Activated naive CD4-positive, alpha-beta T cell (primary cell): ENCODE results near the gene MPPED1.

ENCODE experiments used
- DNase-seq, 4 experiments: peaks; one replicate each; lab custom pipeline; 2025; lab: John Stamatoyannopoulos, UW

Gene MPPED1

GRCh38 chr22:43448048-43448447 is 36.2 kb downstream of the MPPED1 start:
- no peak for DNase-seq

- no peak for DNase-seq
These were observed 37.5 kb downstream of the MPPED1 start for GRCh38 chr22:43449205-43449830.

GRCh38 chr22:43449831-43450225 is 38.0 kb downstream of the MPPED1 start:
- no peak for DNase-seq

GRCh38 chr22:43451371-43452050 is 39.7 kb downstream of the MPPED1 start:
- DNase-seq, result no peak

GRCh38 chr22:43455846-43456245 is 44.0 kb downstream of the MPPED1 start:
- no peak for DNase-seq

GRCh38 chr22:43457002-43457401 is 45.2 kb downstream of the MPPED1 start:
- no peak for DNase-seq

GRCh38 chr22:43462701-43463100 is 50.9 kb downstream of the MPPED1 start:
- no peak for DNase-seq

- DNase-seq, result no peak
These were observed 53.0 kb downstream of the MPPED1 start for GRCh38 chr22:43464809-43465208.

GRCh38 chr22:43465291-43466015 is 53.6 kb downstream of the MPPED1 start:
- no peak for DNase-seq

- no peak for DNase-seq
These were observed 54.9 kb downstream of the MPPED1 start for GRCh38 chr22:43466710-43467109.

- DNase-seq, result no peak
These were observed 55.6 kb downstream of the MPPED1 start for GRCh38 chr22:43467216-43467940.

GRCh38 chr22:43470253-43470652 is 58.4 kb downstream of the MPPED1 start:
- no peak for DNase-seq

GRCh38 chr22:43470941-43471585 is 59.2 kb downstream of the MPPED1 start:
- DNase-seq, result no peak

GRCh38 chr22:43471606-43472135 is 59.9 kb downstream of the MPPED1 start:
- DNase-seq, result no peak

GRCh38 chr22:43473031-43473430 is 61.2 kb downstream of the MPPED1 start:
- no peak for DNase-seq

- no peak for DNase-seq
These were observed 61.6 kb downstream of the MPPED1 start for GRCh38 chr22:43473441-43473840.

- no peak for DNase-seq
These were observed 62.6 kb downstream of the MPPED1 start for GRCh38 chr22:43474161-43475101.

GRCh38 chr22:43475549-43476076 is 63.8 kb downstream of the MPPED1 start:
- DNase-seq, result no peak

- DNase-seq, result no peak
These were observed 64.5 kb downstream of the MPPED1 start for GRCh38 chr22:43476341-43476740.
